ENCODE data around the gene MIEN1.
"Not testable (repeated sequence)": the region's sequence is repeated elsewhere in the genome, so short reads cannot be mapped to it uniquely, and the experiment has no call there.

MIEN1 gene

GRCh38 chr17:39755554-39756379 lies 25.4 kb upstream of the MIEN1 start:
- no peak for DNase-seq

GRCh38 chr17:39754958-39755553 lies 24.7 kb upstream of the MIEN1 start:
- no peak for DNase-seq

- peak; percentile 86 for DNase-seq
Measured at GRCh38 chr17:39754161-39754957, 24.0 kb upstream of the MIEN1 start.

- peak; percentile 57 for DNase-seq
Measured at GRCh38 chr17:39753514-39754160, 23.3 kb upstream of the MIEN1 start.

- DNase-seq, result no peak
Measured at GRCh38 chr17:39752241-39752881, 22.0 kb upstream of the MIEN1 start.

- no peak for DNase-seq
Measured at GRCh38 chr17:39751637-39752036, 21.3 kb upstream of the MIEN1 start.

- no peak for DNase-seq
Measured at GRCh38 chr17:39751016-39751543, 20.7 kb upstream of the MIEN1 start.

GRCh38 chr17:39750131-39751015 lies 20.0 kb upstream of the MIEN1 start:
- DNase-seq, result peak; percentile 24

GRCh38 chr17:39748444-39749034 lies 18.2 kb upstream of the MIEN1 start:
- not testable (repeated sequence) for DNase-seq

- DNase-seq, result no peak
Measured at GRCh38 chr17:39747745-39748144, 17.4 kb upstream of the MIEN1 start.

GRCh38 chr17:39746145-39746461 lies 15.8 kb upstream of the MIEN1 start:
- no peak for DNase-seq

- DNase-seq, result no peak
Measured at GRCh38 chr17:39745335-39746144, 15.2 kb upstream of the MIEN1 start.

- DNase-seq, result no peak
Measured at GRCh38 chr17:39744836-39745215, 14.5 kb upstream of the MIEN1 start.

- DNase-seq, result no peak
Measured at GRCh38 chr17:39744075-39744835, 13.9 kb upstream of the MIEN1 start.

GRCh38 chr17:39742856-39743436 lies 12.6 kb upstream of the MIEN1 start:
- DNase-seq, result no peak

- no peak for DNase-seq
Measured at GRCh38 chr17:39742126-39742855, 12.0 kb upstream of the MIEN1 start.

GRCh38 chr17:39740357-39741111 lies 10.2 kb upstream of the MIEN1 start:
- no peak for DNase-seq
